K562 (cell line): ENCODE results near the gene ZSWIM4. TPM values are rescaled to one million over a fixed set of nuclear protein-coding genes. Genes with fewer than 3 reads are reported as not detected.

Experiments
- BRD4 ChIP-seq: fragments of 200-600 bp; sonication (generic); IDR thresholded peaks from 2 replicates; pipeline ENCODE4 v1.6.1; 2017; ENCODE audit warnings: inconsistent platforms
- CBX8 ChIP-seq: fragments of 200-600 bp; sonication (generic); IDR thresholded peaks from 2 replicates; pipeline ENCODE4 v1.6.1; 2012; ENCODE audit warnings: borderline replicate concordance, mixed run types, low read depth, mild to moderate bottlenecking, moderate library complexity, mixed read lengths, low read length, control low read depth, inconsistent platforms; ENCODE audit not compliant: poor library complexity, severe bottlenecking; ENCODE audit errors: extremely low read depth
- CCNT2 ChIP-seq: IDR thresholded peaks from 2 replicates; pipeline ENCODE4 v1.6.1; 2011; ENCODE audit warnings: borderline replicate concordance, low read depth, mild to moderate bottlenecking, moderate library complexity, mixed read lengths, low read length; ENCODE audit not compliant: insufficient read length; ENCODE audit errors: extremely low read depth
- COPS2 ChIP-seq: fragments of 450-650 bp; conservative IDR thresholded peaks from 2 replicates; pipeline ENCODE4 v1.6.1; 2016; ENCODE audit warnings: mild to moderate bottlenecking, moderate library complexity
- CSDE1 ChIP-seq, 2 experiments: fragments of 450-650 bp; IDR thresholded peaks; 2 replicates each; pipeline ENCODE4 v1.6.1; 2016; ENCODE audit warnings: mild to moderate bottlenecking in 1 of 2
- HMG20A ChIP-seq: fragments of 450-650 bp; formaldehyde crosslinking; conservative IDR thresholded peaks from 2 replicates; pipeline ENCODE4 v1.4.0; 2020; ENCODE audit warnings: mild to moderate bottlenecking, mixed read lengths
- JUNB ChIP-seq: fragments of 450-650 bp; formaldehyde crosslinking; conservative IDR thresholded peaks from 2 replicates; pipeline ENCODE4 v1.4.0; 2020; ENCODE audit warnings: mild to moderate bottlenecking
- MTA3 ChIP-seq: fragments of 450-650 bp; formaldehyde crosslinking; IDR thresholded peaks from 2 replicates; pipeline ENCODE4 v1.6.1; 2017; ENCODE audit warnings: mild to moderate bottlenecking, borderline replicate concordance
- PTBP1 ChIP-seq: fragments of 200-400 bp; formaldehyde crosslinking; IDR thresholded peaks from 2 replicates; pipeline ENCODE4 v1.6.1; 2017; ENCODE audit warnings: low read depth, low read length
- RBM22 ChIP-seq: fragments of 200-400 bp; formaldehyde crosslinking; IDR thresholded peaks from 2 replicates; pipeline ENCODE4 v1.6.1; 2018; ENCODE audit warnings: low read length, low read depth; ENCODE audit not compliant: poor library complexity, severe bottlenecking
- SIX5 ChIP-seq, 2 experiments: IDR thresholded peaks; 2 replicates each; pipeline ENCODE4 v1.6.1; 2011; ENCODE audit warnings: low read length in 2 of 2, borderline replicate concordance in 1 of 2, low read depth in 1 of 2, mild to moderate bottlenecking in 1 of 2, moderate library complexity in 1 of 2; ENCODE audit not compliant: insufficient read depth in 1 of 2
- SMAD4 ChIP-seq: fragments of 250-450 bp; sonication (Bioruptor Pico); conservative IDR thresholded peaks from 2 replicates; pipeline ENCODE4 v1.8.0; 2021; ENCODE audit warnings: inconsistent platforms, mild to moderate bottlenecking, moderate library complexity
- SRSF3 ChIP-seq: fragments of 200-400 bp; formaldehyde crosslinking; IDR thresholded peaks from 2 replicates; pipeline ENCODE4 v1.6.1; 2016; ENCODE audit warnings: mild to moderate bottlenecking, low read length, moderate library complexity; ENCODE audit not compliant: insufficient read depth
- STAT5A ChIP-seq: IDR thresholded peaks from 2 replicates; pipeline ENCODE4 v1.6.1; 2012; ENCODE audit warnings: low read length, inconsistent platforms, borderline replicate concordance
- TARDBP ChIP-seq: fragments of 450-650 bp; IDR thresholded peaks from 2 replicates; pipeline ENCODE4 v1.6.1; 2016
- TEAD1 ChIP-seq, 2 experiments: fragments of 450-650 bp in 1 of 2; sonication (generic) in 1 of 2; formaldehyde crosslinking; IDR thresholded peaks; 2 replicates each; pipeline versions ENCODE4 v1.4.0 to v1.8.0; 2020 to 2022; ENCODE audit warnings: mild to moderate bottlenecking in 2 of 2, missing genetic modification reagents in 1 of 2
- USF1 ChIP-seq: sonication (generic); formaldehyde crosslinking; IDR thresholded peaks from 2 replicates; pipeline ENCODE4 v1.9.0; 2022; ENCODE audit warnings: mild to moderate bottlenecking, missing genetic modification reagents
- ZBED1 ChIP-seq: IDR thresholded peaks from 2 replicates; pipeline ENCODE4 v1.6.1; 2014
- ZBTB43 ChIP-seq: sonication (generic); formaldehyde crosslinking; IDR thresholded peaks from 2 replicates; pipeline ENCODE4 v1.8.0; 2023; ENCODE audit warnings: mild to moderate bottlenecking, missing genetic modification reagents
- ZNF512 ChIP-seq: IDR thresholded peaks from 2 replicates; pipeline ENCODE4 v1.6.1; 2016; ENCODE audit warnings: missing genetic modification characterization, missing compliant biosample characterization
- ZNF583 ChIP-seq: fragments of 250-450 bp; sonication (Bioruptor Pico); IDR thresholded peaks from 2 replicates; pipeline ENCODE4 v1.4.0; 2020
- polyA plus RNA-seq, 8 experiments: library from polyadenylated mRNA; depleted of rRNA in 4 of 8; stranded (reverse) in 5 of 8; unstranded in 3 of 8; fragments of >200 nt; fragmentation: Nextera tagmentation in 2 of 8; fragmentation: Illumina TruSeq in 1 of 8; extraction: Ambion mirVana in 2 of 8; extraction: Trizol in 1 of 8; gene quantifications; 2 replicates each; pipeline versions ENCODE4 v1.2.1 to v1.2.3, GENCODE V29; 2011 to 2014; ENCODE audit warnings: inconsistent platforms in 1 of 8, missing spikeins in 1 of 8
- total RNA-seq, 7 experiments: library from RNA; depleted of rRNA in 6 of 7; stranded (reverse); fragments of >200 nt in 6 of 7; fragmentation: Illumina TruSeq in 2 of 7; extraction: Trizol in 2 of 7; gene quantifications; 2 replicates each; pipeline versions ENCODE4 v1.2.1 to v1.2.3, GENCODE V29; 2011 to 2021; ENCODE audit warnings: low replicate concordance in 1 of 7
- TF ChIP-seq, protein P1 (sequence below), 2 experiments: IDR thresholded peaks; 2 replicates each; pipeline ENCODE4 v1.6.1; 2011; ENCODE audit warnings: borderline replicate concordance in 1 of 2, control low read depth in 1 of 2, low read depth in 1 of 2, low read length in 1 of 2, mild to moderate bottlenecking in 1 of 2, mixed read lengths in 1 of 2, moderate library complexity in 1 of 2; ENCODE audit not compliant: insufficient read depth in 1 of 2, insufficient read length in 1 of 2, poor library complexity in 1 of 2, severe bottlenecking in 1 of 2; ENCODE audit errors: extremely low read depth in 1 of 2

Gene ZSWIM4
- total and polyA plus RNA-seq, 9 of the 15 experiments (the other 6 are each of a cell fraction or from before 2014, with no cell fraction given) = 0.25 to 3.7 (median 0.79) TPM; not detected in 2

- TF ChIP-seq, protein P1, sequence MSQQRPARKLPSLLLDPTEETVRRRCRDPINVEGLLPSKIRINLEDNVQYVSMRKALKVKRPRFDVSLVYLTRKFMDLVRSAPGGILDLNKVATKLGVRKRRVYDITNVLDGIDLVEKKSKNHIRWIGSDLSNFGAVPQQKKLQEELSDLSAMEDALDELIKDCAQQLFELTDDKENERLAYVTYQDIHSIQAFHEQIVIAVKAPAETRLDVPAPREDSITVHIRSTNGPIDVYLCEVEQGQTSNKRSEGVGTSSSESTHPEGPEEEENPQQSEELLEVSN (IDR thresholded peaks at IDR 0.05; ENCODE audit: borderline replicate concordance in 1 of 2, extremely low read depth in 1 of 2, insufficient read depth in 1 of 2, insufficient read length in 1 of 2, low read depth in 1 of 2, low read length in 1 of 2, poor library complexity in 1 of 2, severe bottlenecking in 1 of 2) = peak; percentile 25 to 44
- 0 out of 2 replicates have a peak, but pooled peaks have one; percentile 73 for TF ChIP-seq ZNF583 (CRISPR knock-in tag)
- no peak for TF ChIP-seq ZBTB43
- TF ChIP-seq TEAD1 (CRISPR knock-in tag; IDR thresholded peaks at IDR 0.05) = peak in 1 of 2 experiments; percentile 69; a peak in 1 of 4 replicates
- peak; percentile 90 for TF ChIP-seq CCNT2
- peak; percentile 74 for TF ChIP-seq JUNB (CRISPR knock-in tag)
- TF ChIP-seq BRD4 = no peak; the same call in 1 of the 2 replicates
- TF ChIP-seq STAT5A = no peak
- TF ChIP-seq HMG20A (CRISPR knock-in tag) = no peak
- no peak for TF ChIP-seq SRSF3
- TF ChIP-seq RBM22 = no peak
- TF ChIP-seq ZBED1 = no peak
- peak; percentile 88 for TF ChIP-seq TARDBP
- peak; percentile 73 for TF ChIP-seq USF1 (CRISPR knock-in tag)
- peak; percentile 92 for TF ChIP-seq SMAD4 (CRISPR knock-in tag)
- TF ChIP-seq COPS2 = no peak
- TF ChIP-seq SIX5 (IDR thresholded peaks at IDR 0.05; ENCODE audit: borderline replicate concordance in 1 of 2, insufficient read depth in 1 of 2, low read depth in 1 of 2, low read length in 2 of 2) = no peak
- TF ChIP-seq CSDE1 (IDR thresholded peaks at IDR 0.05) = no peak
- peak; percentile 82; the same call in 1 of the 2 replicates for TF ChIP-seq MTA3
- no peak for TF ChIP-seq CBX8
- no peak for TF ChIP-seq ZNF512 (tag)
- 0 out of 2 replicates have a peak, but pooled peaks have one; percentile 35 for TF ChIP-seq PTBP1
Observed at GRCh38 chr19:13880059-13881043, 85.1 kb downstream of the ZSWIM4 start (continued).
